Right lobe of liver (tissue), 6 donors: ENCODE results near the gene SPTLC3. TPM values are rescaled to one million over a fixed set of nuclear protein-coding genes. Genes with fewer than 3 reads are reported as not detected.
A peak's percentile ranks its signal among the peaks of the same experiment; 100 is the strongest.

Experiments used
- ATAC-seq, 4 donors: fragments of 200-7000 bp; cut with Tn5 transposase; one replicate each; pipeline ENCODE4 v1.9.1; 2020; ENCODE audit warnings: mild to moderate bottlenecking in 4 of 4, moderate library complexity in 4 of 4
- DNase-seq, 3 donors: peaks; one replicate each; pipeline ENCODE4 v3.0.0-alpha.2; 2020
- H3K27ac ChIP-seq, 3 donors: fragments of 200-600 bp; one replicate each; pipeline ENCODE4 v1.8.0; 2022
- H3K27me3 ChIP-seq, 2 donors: fragments of 200-600 bp; one replicate each; pipeline ENCODE4 v1.8.0; 2022
- H3K36me3 ChIP-seq, 4 donors: fragments of 200-600 bp; sonication (generic) in 1 of 4; one replicate each; pipeline versions ENCODE4 v1.5.1 to v1.8.0; 2017 to 2022; ENCODE audit warnings: control low read depth in 1 of 4
- H3K4me1 ChIP-seq, 4 donors: fragments of 200-600 bp; sonication (generic) in 1 of 4; one replicate each; pipeline versions ENCODE4 v1.5.1 to v1.8.0; 2017 to 2022; ENCODE audit warnings: control low read depth in 1 of 4
- H3K4me3 ChIP-seq, 3 donors: fragments of 200-600 bp; one replicate each; pipeline ENCODE4 v1.8.0; 2022
- H3K9me3 ChIP-seq, 4 donors: fragments of 200-600 bp; sonication (generic) in 1 of 4; one replicate each; pipeline versions ENCODE4 v1.5.1 to v1.8.0; 2017 to 2022; ENCODE audit warnings: control low read depth in 1 of 4
- CTCF ChIP-seq, 4 donors: fragments of 200-600 bp in 3 of 4; fragments of 450-650 bp in 1 of 4; IDR thresholded peaks; one replicate each; pipeline versions ENCODE4 v1.5.1 to v1.8.0; 2016 to 2022; ENCODE audit warnings: antibody characterized with exemption in 4 of 4, mild to moderate bottlenecking in 2 of 4
- POLR2A ChIP-seq: fragments of 450-650 bp; IDR thresholded peaks from one replicate; pipeline ENCODE4 v1.6.1; 2017; ENCODE audit warnings: antibody characterized with exemption, mild to moderate bottlenecking
- WGBS: methylation state at CpG from one replicate; pipeline ENCODE4 v1.1.6; 2018; ENCODE audit warnings: low coverage, low lambda C conversion rate; ENCODE audit not compliant: insufficient coverage; ENCODE audit errors: missing lambda C conversion rate; 5-methylcytosine and 5-hydroxymethylcytosine counted together
- intact Hi-C, 2 donors: fragments of 100-400 bp; cut with DNase I; formaldehyde crosslinking; loops; one replicate each; pipeline versions ENCODE4 v1.11.2 to v1.14.1; 2022
- total RNA-seq, 6 experiments: library from RNA; depleted of rRNA in 2 of 6; stranded (reverse); fragments of >200 nt in 2 of 6; fragmentation: NEBNext Ultra II Directional in 3 of 6; extraction: Animal tissue kit (Norgen Biotek cat#: 25700) in 3 of 6; gene quantifications; one replicate each; pipeline versions ENCODE4 v1.1.0 to v1.2.4, GENCODE V29; 2016 to 2023
- donor health status: DM: no; HTN: yes; CAD: no.
- donor health status: DM: no; HTN: no; CAD: no.
- donor health status: DM: no; HTN: no; CAD: no.
- donor health status: DM: no; HTN: yes; CAD: no.
- donor health status: DM: no; HTN: yes; CAD: no.

The SPTLC3 gene
- total RNA-seq, 6 experiments from 2014 or later: 16.4 to 25.6 (median 24.8) TPM

GRCh38 chr20:12965212-12965869 lies 43.4 kb upstream of the SPTLC3 start:
- H3K27me3 ChIP-seq: no peaks in the 10 kb centered on the region
- H3K4me3 ChIP-seq: no peak overlapping the region
- ATAC-seq: peak in 2 of 4 donors; percentile 33 to 55
- H3K4me1 ChIP-seq: no peaks in the 10 kb centered on the region
- H3K27ac ChIP-seq: no peak overlapping the region
- TF ChIP-seq POLR2A: no peak
- intact Hi-C loops: loop anchor here in 1 of 2 donors (5.0 kb wide), 1 partner anchor 137 kb away; no protein-coding TSS in a partner anchor
- H3K36me3 ChIP-seq: no peaks in the 10 kb centered on the region
- H3K9me3 ChIP-seq: no peaks in the 10 kb centered on the region
- DNase-seq: no peak

DNA sequence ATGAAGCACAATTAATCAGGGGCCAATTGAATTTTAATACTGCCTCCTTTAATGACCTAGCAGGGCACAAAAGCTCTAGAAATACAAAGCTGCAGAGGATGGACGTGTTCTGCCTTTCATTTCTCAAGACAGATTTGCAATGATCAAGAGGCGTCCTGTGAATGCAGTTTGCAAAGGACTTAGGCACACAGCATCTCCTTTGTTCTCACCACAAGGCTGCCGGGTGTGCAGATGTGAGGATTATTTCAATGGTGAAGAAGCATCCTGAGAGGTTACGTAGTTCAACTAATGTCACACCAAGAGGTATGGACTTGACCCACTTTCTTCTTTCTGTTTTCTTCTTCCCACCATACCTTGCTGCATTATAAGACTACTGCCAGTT lies 42.9 kb upstream of the SPTLC3 start:
- H3K9me3 ChIP-seq: no peaks in the 10 kb centered on the region
- H3K36me3 ChIP-seq: no peaks in the 10 kb centered on the region
- 67% methylated on average over 4 of the region's 4 CpGs for WGBS
- ATAC-seq (no peak), DNase-seq (no peak)
- H3K4me1 ChIP-seq: no peaks in the 10 kb centered on the region
- no peak overlapping the region for H3K4me3 ChIP-seq
- H3K27me3 ChIP-seq: no peaks in the 10 kb centered on the region
- intact Hi-C loops: loop anchor here in 1 of 2 donors (5.0 kb wide), 1 partner anchor 136 kb away; no protein-coding TSS in a partner anchor
- TF ChIP-seq POLR2A: no peak
- no peak for TF ChIP-seq CTCF (IDR thresholded peaks at IDR 0.05)
- H3K27ac ChIP-seq: no peak overlapping the region

DNA sequence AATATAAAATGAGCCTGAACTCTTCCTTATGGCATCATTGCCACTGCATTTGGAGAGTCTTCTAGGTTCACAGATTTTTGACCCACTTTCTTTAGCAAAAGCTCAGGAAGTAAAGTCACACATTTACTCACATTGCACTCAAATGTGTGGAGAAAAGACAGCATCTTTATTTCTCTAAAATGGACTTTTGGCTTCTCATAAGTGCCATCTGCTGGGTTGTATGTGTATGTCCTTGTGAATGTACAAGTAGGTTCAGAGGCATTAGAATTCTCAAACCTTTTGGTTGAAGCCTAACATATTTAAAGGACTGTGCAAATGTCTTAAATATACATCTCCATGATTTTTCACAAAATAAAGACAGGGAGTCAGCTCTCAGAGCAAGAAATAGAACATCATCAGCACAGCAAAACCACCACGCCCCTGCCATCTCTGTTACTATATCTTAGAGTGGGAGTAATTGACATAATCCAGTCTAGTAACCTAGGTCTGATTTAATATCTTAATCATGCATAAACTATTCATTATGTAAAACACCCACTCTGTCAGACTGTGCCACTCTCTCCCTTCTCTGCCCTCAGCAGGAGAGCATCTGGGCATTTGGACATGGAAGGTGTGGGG lies 42.2 kb upstream of the SPTLC3 start:
- ATAC-seq: peak in 3 of 4 donors; percentile 42 to 63 (median 45)
- no peaks in the 10 kb centered on the region for H3K9me3 ChIP-seq
- intact Hi-C loops: loop anchor here in 1 of 2 donors (5.0 kb wide), 1 partner anchor 136 kb away; no protein-coding TSS in a partner anchor
- no peak for DNase-seq
- 0% methylated on average over 1 of the region's 1 CpG for WGBS
- H3K4me3 ChIP-seq: no peak overlapping the region
- H3K36me3 ChIP-seq: no peaks in the 10 kb centered on the region
- TF ChIP-seq POLR2A (no peak), CTCF (IDR thresholded peaks at IDR 0.05) (peak; percentile 31 to 53 (median 40))
- no peaks in the 10 kb centered on the region for H3K27me3 ChIP-seq
- no peak overlapping the region for H3K27ac ChIP-seq
- H3K4me1 ChIP-seq: no peaks in the 10 kb centered on the region

DNA sequence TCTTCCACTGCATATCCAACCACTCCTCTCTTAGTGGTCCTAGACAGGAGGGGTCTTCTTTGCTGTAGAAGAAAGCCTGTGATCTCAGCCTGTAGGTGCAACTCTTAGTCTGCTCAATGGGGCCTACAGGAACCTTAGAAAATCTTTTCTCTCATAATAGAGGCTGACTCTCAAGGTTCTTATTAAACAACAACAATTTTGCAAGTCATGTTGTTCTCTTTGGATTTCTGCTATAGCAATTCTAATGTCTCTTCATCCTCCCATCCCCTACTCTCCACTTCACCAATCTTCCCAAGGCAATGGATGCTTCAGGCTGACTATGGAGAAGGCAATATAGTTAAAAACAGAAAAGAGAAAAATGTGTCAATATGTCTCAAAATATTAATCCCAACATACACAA lies 40.8 kb upstream of the SPTLC3 start:
- ATAC-seq: no peak
- TF ChIP-seq POLR2A (no peak), CTCF (IDR thresholded peaks at IDR 0.05) (no peak)
- intact Hi-C loops: loop anchor here in 1 of 2 donors (5.0 kb wide), 1 partner anchor 134 kb away; no protein-coding TSS in a partner anchor

GRCh38 chr20:12968472-12968871 lies 40.3 kb upstream of the SPTLC3 start:
- no peak for TF ChIP-seq CTCF (IDR thresholded peaks at IDR 0.05)
- TF ChIP-seq POLR2A: no peak
- DNase-seq (no peak), ATAC-seq (no peak)
- H3K27ac ChIP-seq: no peak overlapping the region
- H3K36me3 ChIP-seq: no peaks in the 10 kb centered on the region
- intact Hi-C loops: loop anchor here in 1 of 2 donors (5.0 kb wide), 1 partner anchor 134 kb away; no protein-coding TSS in a partner anchor
- H3K9me3 ChIP-seq: no peaks in the 10 kb centered on the region
- H3K27me3 ChIP-seq: no peaks in the 10 kb centered on the region
- no peaks in the 10 kb centered on the region for H3K4me1 ChIP-seq
- no peak overlapping the region for H3K4me3 ChIP-seq
- WGBS: 68% methylated on average over 4 of the region's 4 CpGs

More for the DNA sequence above, 40.8 kb upstream of the SPTLC3 start:
- no peaks in the 10 kb centered on the region for H3K9me3 ChIP-seq
- H3K4me3 ChIP-seq: no peak overlapping the region
- H3K4me1 ChIP-seq: no peaks in the 10 kb centered on the region
- DNase-seq: no peak
- H3K27me3 ChIP-seq: no peaks in the 10 kb centered on the region
- no peak overlapping the region for H3K27ac ChIP-seq
- no peaks in the 10 kb centered on the region for H3K36me3 ChIP-seq
